Measurements from ENCODE around the gene MUSTN1.

MUSTN1 gene

DNA sequence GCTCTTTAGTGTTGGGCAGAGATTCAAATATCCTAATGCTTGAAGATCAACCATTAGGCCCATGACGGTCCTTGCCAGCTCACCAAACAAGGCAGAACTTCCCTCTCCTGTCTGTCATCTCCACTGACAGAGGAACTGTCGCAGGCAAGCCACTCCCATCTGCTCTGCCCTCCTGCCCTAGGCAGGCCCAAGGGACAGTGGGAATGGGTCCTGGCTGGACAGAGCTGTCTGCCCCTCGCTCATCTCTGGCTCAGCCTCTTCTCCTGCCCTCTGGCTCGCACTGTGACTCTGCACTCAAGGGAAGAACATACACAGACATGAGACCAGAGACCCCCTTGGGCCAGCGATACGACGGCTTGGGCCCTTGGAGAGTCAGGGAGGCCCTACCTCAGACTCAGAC is 7.6 kb upstream of the MUSTN1 start:
- H3K4me3 ChIP-seq (ENCODE audit: low read depth in 1 of 2, low read length in 2 of 2) = no peak overlapping the region
- H3K27ac ChIP-seq (ENCODE audit: low read length) = no peak overlapping the region
- no peaks in the 10 kb centered on the region for H3K27me3 ChIP-seq (ENCODE audit: low read depth, low read length)
- H3K4me1 ChIP-seq (ENCODE audit: control insufficient read depth in 1 of 2, insufficient read depth in 2 of 2, low read length in 2 of 2) = peaks cover 17 to 44% of the 10 kb centered on the region in 2 donors
- H3K9me3 ChIP-seq (ENCODE audit: control insufficient read depth in 1 of 2, low read length in 2 of 2) = no peaks in the 10 kb centered on the region
- H3K36me3 ChIP-seq (ENCODE audit: control insufficient read depth in 1 of 2, insufficient read depth in 2 of 2, low read length in 2 of 2) = peaks cover 3 to 39% of the 10 kb centered on the region in 2 donors

- H3K4me1 ChIP-seq (ENCODE audit: control insufficient read depth in 1 of 2, insufficient read depth in 2 of 2, low read length in 2 of 2) = peaks cover 17 to 44% of the 10 kb centered on the region in 2 donors
- H3K27me3 ChIP-seq (ENCODE audit: low read depth, low read length) = no peaks in the 10 kb centered on the region
- H3K36me3 ChIP-seq (ENCODE audit: control insufficient read depth in 1 of 2, insufficient read depth in 2 of 2, low read length in 2 of 2) = peaks cover 3 to 44% of the 10 kb centered on the region in 2 donors
- no peak overlapping the region for H3K4me3 ChIP-seq (ENCODE audit: low read depth in 1 of 2, low read length in 2 of 2)
- no peaks in the 10 kb centered on the region for H3K9me3 ChIP-seq (ENCODE audit: control insufficient read depth in 1 of 2, low read length in 2 of 2)
- no peak overlapping the region for H3K27ac ChIP-seq (ENCODE audit: low read length)
Observed at GRCh38 chr3:52841981-52842340, 7.1 kb upstream of the MUSTN1 start.

GRCh38 chr3:52841211-52841980 is 6.6 kb upstream of the MUSTN1 start:
- Histone ChIP-seq H3K27ac (ENCODE audit: low read length) (no peak overlapping the region), H3K4me3 (ENCODE audit: low read depth in 1 of 2, low read length in 2 of 2) (no peak overlapping the region), H3K36me3 (ENCODE audit: control insufficient read depth in 1 of 2, insufficient read depth in 2 of 2, low read length in 2 of 2) (peaks cover 3 to 44% of the 10 kb centered on the region in 2 donors), H3K9me3 (ENCODE audit: control insufficient read depth in 1 of 2, low read length in 2 of 2) (no peaks in the 10 kb centered on the region), H3K27me3 (ENCODE audit: low read depth, low read length) (no peaks in the 10 kb centered on the region), H3K4me1 (ENCODE audit: control insufficient read depth in 1 of 2, insufficient read depth in 2 of 2, low read length in 2 of 2) (peaks cover 17 to 44% of the 10 kb centered on the region in 2 donors)

- Histone ChIP-seq H3K9me3 (ENCODE audit: control insufficient read depth in 1 of 2, low read length in 2 of 2) (no peaks in the 10 kb centered on the region), H3K4me1 (ENCODE audit: control insufficient read depth in 1 of 2, insufficient read depth in 2 of 2, low read length in 2 of 2) (peaks cover 9 to 41% of the 10 kb centered on the region in 2 donors), H3K4me3 (ENCODE audit: low read depth in 1 of 2, low read length in 2 of 2) (no peak overlapping the region), H3K36me3 (ENCODE audit: control insufficient read depth in 1 of 2, insufficient read depth in 2 of 2, low read length in 2 of 2) (peaks cover 3 to 47% of the 10 kb centered on the region in 2 donors), H3K27ac (ENCODE audit: low read length) (no peak overlapping the region), H3K27me3 (ENCODE audit: low read depth, low read length) (no peaks in the 10 kb centered on the region)
Observed at GRCh38 chr3:52839892-52840545, 5.2 kb upstream of the MUSTN1 start.

- Histone ChIP-seq H3K27ac (ENCODE audit: low read length) (no peak overlapping the region), H3K27me3 (ENCODE audit: low read depth, low read length) (no peaks in the 10 kb centered on the region), H3K4me1 (ENCODE audit: control insufficient read depth in 1 of 2, insufficient read depth in 2 of 2, low read length in 2 of 2) (peaks cover 3 to 40% of the 10 kb centered on the region in 2 donors), H3K36me3 (ENCODE audit: control insufficient read depth in 1 of 2, insufficient read depth in 2 of 2, low read length in 2 of 2) (peaks cover 3 to 47% of the 10 kb centered on the region in 2 donors), H3K4me3 (ENCODE audit: low read depth in 1 of 2, low read length in 2 of 2) (no peak overlapping the region), H3K9me3 (ENCODE audit: control insufficient read depth in 1 of 2, low read length in 2 of 2) (no peaks in the 10 kb centered on the region)
Observed at GRCh38 chr3:52839268-52839575, 4.4 kb upstream of the MUSTN1 start.

DNA sequence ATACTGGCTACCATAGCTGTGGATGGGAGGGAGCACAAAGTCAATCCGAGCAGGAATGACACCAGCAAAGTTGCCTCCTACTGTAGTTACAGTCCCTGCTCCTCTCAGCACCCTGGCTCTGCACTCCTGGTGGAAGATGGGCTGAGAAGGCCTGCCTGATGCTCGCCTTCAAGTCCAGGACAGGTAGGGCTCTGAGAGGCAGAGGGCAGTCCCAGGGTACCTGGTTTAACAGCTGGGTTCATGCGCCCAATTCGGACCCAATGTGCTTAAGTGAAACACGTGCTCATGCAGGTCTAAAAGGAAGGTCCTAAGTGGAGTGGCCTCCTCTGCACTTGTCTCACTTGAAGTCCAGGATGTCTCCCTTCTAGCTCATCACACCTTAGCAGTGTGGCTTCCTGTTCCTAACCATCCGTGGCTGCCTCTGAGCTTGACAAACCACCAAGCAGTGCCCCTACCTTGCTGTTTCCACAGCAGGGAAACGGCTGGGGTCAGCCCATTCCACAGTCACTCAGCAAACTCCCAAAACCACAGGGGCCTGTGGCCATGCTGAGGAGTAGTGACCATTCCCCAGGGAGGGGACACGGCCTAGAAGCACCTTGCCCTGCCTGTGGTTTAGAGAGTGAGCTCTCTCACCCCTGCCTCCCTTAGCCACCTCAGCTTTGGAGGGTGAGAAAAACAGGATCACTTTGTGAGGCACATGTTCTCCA is 3.9 kb upstream of the MUSTN1 start:
- no peak overlapping the region for H3K4me3 ChIP-seq (ENCODE audit: low read depth in 1 of 2, low read length in 2 of 2)
- H3K4me1 ChIP-seq (ENCODE audit: control insufficient read depth in 1 of 2, insufficient read depth in 2 of 2, low read length in 2 of 2) = peaks cover 0 to 36% of the 10 kb centered on the region in 2 donors

GRCh38 chr3:52836986-52837385 is 2.2 kb upstream of the MUSTN1 start:
- Histone ChIP-seq H3K4me1 (ENCODE audit: control insufficient read depth in 1 of 2, insufficient read depth in 2 of 2, low read length in 2 of 2) (peaks cover 0 to 19% of the 10 kb centered on the region in 2 donors), H3K27ac (ENCODE audit: low read length) (no peak overlapping the region)

More for the DNA sequence above, 3.9 kb upstream of the MUSTN1 start:
- peaks cover 3 to 47% of the 10 kb centered on the region in 2 donors for H3K36me3 ChIP-seq (ENCODE audit: control insufficient read depth in 1 of 2, insufficient read depth in 2 of 2, low read length in 2 of 2)
- H3K27ac ChIP-seq (ENCODE audit: low read length) = no peak overlapping the region
- no peaks in the 10 kb centered on the region for H3K27me3 ChIP-seq (ENCODE audit: low read depth, low read length)
- H3K9me3 ChIP-seq (ENCODE audit: control insufficient read depth in 1 of 2, low read length in 2 of 2) = no peaks in the 10 kb centered on the region

GRCh38 chr3:52836471-52836845 is 1.6 kb upstream of the MUSTN1 start:
- peaks cover 0 to 44% of the 10 kb centered on the region in 2 donors for H3K36me3 ChIP-seq (ENCODE audit: control insufficient read depth in 1 of 2, insufficient read depth in 2 of 2, low read length in 2 of 2)
- H3K27ac ChIP-seq (ENCODE audit: low read length) = no peak overlapping the region
- H3K4me1 ChIP-seq (ENCODE audit: control insufficient read depth in 1 of 2, insufficient read depth in 2 of 2, low read length in 2 of 2) = peaks cover 0 to 18% of the 10 kb centered on the region in 2 donors

More at GRCh38 chr3:52836986-52837385, 2.2 kb upstream of the MUSTN1 start:
- Histone ChIP-seq H3K36me3 (ENCODE audit: control insufficient read depth in 1 of 2, insufficient read depth in 2 of 2, low read length in 2 of 2) (peaks cover 0 to 48% of the 10 kb centered on the region in 2 donors), H3K9me3 (ENCODE audit: control insufficient read depth in 1 of 2, low read length in 2 of 2) (no peaks in the 10 kb centered on the region), H3K27me3 (ENCODE audit: low read depth, low read length) (no peaks in the 10 kb centered on the region), H3K4me3 (ENCODE audit: low read depth in 1 of 2, low read length in 2 of 2) (no peak overlapping the region)

DNA sequence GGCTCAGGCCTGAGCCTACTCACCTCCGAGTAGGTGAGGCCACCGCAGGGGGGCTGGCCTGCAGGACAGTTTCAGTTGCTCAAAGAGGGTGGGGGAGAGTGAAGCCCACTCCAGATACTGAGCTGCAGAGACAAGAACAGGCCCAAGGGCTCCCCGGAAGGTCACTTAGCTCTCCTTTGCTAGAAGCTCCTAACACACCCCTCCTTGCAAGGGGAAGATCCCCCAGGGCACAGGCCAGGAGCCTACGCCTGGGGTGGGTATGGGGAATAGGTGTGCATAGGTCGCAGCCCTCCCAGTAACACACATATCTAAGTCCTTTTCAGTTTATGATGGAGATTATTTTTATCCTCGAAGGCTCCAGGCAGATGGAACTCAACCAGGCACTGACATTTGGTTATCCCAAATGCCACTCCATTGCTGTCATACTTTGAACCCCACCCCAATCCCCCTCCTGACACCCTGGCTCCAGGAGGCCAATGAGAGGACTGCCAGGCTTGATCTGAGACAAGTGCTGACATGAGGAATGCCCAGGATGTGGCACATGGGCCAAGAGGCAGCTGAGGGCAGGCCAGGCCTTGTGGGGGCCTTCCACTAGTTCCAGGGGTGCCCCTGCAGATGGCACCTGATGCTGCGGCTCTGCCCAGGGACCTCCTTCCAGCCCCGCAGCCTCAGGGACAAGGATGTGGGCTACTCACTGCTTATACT is 1.1 kb upstream of the MUSTN1 start:
- Histone ChIP-seq H3K36me3 (ENCODE audit: control insufficient read depth in 1 of 2, insufficient read depth in 2 of 2, low read length in 2 of 2) (peaks cover 0 to 38% of the 10 kb centered on the region in 2 donors), H3K27ac (ENCODE audit: low read length) (no peak overlapping the region), H3K27me3 (ENCODE audit: low read depth, low read length) (no peaks in the 10 kb centered on the region), H3K4me3 (ENCODE audit: low read depth in 1 of 2, low read length in 2 of 2) (no peak overlapping the region), H3K4me1 (ENCODE audit: control insufficient read depth in 1 of 2, insufficient read depth in 2 of 2, low read length in 2 of 2) (peaks cover 0 to 18% of the 10 kb centered on the region in 2 donors), H3K9me3 (ENCODE audit: control insufficient read depth in 1 of 2, low read length in 2 of 2) (no peaks in the 10 kb centered on the region)

More at GRCh38 chr3:52836471-52836845, 1.6 kb upstream of the MUSTN1 start:
- no peaks in the 10 kb centered on the region for H3K9me3 ChIP-seq (ENCODE audit: control insufficient read depth in 1 of 2, low read length in 2 of 2)
- H3K27me3 ChIP-seq (ENCODE audit: low read depth, low read length) = no peaks in the 10 kb centered on the region
- H3K4me3 ChIP-seq (ENCODE audit: low read depth in 1 of 2, low read length in 2 of 2) = no peak overlapping the region

DNA sequence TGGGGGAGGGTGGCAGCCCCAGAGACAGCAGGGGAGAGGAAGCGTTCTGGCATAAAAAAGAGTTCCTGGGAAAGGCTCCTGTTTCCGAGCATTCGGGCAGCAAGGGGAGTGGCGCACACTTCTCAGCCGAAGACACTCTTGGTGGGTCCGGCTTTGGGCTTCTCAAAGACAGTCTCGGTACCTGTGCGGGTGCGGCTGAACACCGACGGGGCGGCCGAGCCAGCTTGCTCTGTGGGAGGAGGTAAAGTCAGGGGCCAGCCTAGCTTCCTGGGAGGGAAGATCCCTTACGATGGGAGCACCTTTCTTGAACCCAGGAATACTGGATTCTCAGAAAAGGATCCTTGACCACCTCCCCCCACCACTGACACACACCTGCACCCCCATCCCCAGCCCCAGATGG is 1.6 kb downstream of the MUSTN1 start:
- Histone ChIP-seq H3K9me3 (ENCODE audit: control insufficient read depth in 1 of 2, low read length in 2 of 2) (no peaks in the 10 kb centered on the region), H3K27me3 (ENCODE audit: low read depth, low read length) (no peaks in the 10 kb centered on the region), H3K4me3 (ENCODE audit: low read depth in 1 of 2, low read length in 2 of 2) (no peak overlapping the region), H3K27ac (ENCODE audit: low read length) (no peak overlapping the region), H3K4me1 (ENCODE audit: control insufficient read depth in 1 of 2, insufficient read depth in 2 of 2, low read length in 2 of 2) (peaks cover 0 to 18% of the 10 kb centered on the region in 2 donors), H3K36me3 (ENCODE audit: control insufficient read depth in 1 of 2, insufficient read depth in 2 of 2, low read length in 2 of 2) (peaks cover 0 to 25% of the 10 kb centered on the region in 2 donors)
